SU-DHL-6 (cell line): ENCODE results near the gene VAC14.

Source experiments
- EZH2phosphoT487 ChIP-seq: fragments of 200-600 bp; sonication (generic), shearing (Covaris generic); conservative IDR thresholded peaks from 2 replicates; pipeline ENCODE4 v1.6.1; 2018; ENCODE audit warnings: mild to moderate bottlenecking, antibody characterized with exemption, low read length, moderate library complexity, mixed read lengths
- TF ChIP-seq, protein P1 (sequence below): fragments of 200-600 bp; sonication (generic); IDR thresholded peaks from one replicate; pipeline ENCODE4 v1.5.1; 2017; ENCODE audit warnings: antibody characterized with exemption, mild to moderate bottlenecking, low read length, moderate library complexity; ENCODE audit not compliant: insufficient read depth, poor library complexity, severe bottlenecking

DNA sequence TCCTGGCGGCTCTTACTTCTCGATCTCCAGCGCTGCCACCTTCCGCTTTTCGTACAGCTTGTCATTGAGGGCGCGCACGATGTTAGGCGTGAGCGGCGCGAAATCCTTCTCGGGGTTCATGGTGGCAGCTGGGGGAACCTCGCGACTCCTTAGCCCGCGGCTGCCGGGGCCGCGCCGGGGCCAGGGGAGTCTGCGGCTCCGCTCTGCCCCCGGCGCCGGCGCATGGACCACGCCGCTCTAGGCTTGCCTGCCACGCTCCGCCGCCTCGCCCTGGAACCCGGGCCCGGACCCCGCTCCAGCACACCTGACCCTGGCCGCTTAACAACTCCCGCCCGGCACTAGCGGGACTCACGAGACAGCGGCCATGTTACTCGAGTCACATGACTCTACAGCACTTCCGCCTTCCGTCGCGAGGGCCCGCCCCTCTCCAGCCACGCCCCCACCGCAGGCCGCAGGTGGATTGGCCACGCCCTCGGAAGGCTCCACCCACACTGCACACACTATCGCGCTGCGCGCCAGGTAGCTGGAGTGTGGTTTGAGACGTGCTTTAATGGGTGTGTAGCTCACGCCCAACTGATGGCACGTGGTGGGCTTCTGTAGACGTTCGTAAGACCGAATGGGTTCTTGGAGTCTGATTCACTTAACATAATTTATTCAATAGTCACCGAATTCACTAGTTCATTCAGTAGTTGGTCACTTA lies at the start of gene VAC14:
- TF ChIP-seq, protein P1, sequence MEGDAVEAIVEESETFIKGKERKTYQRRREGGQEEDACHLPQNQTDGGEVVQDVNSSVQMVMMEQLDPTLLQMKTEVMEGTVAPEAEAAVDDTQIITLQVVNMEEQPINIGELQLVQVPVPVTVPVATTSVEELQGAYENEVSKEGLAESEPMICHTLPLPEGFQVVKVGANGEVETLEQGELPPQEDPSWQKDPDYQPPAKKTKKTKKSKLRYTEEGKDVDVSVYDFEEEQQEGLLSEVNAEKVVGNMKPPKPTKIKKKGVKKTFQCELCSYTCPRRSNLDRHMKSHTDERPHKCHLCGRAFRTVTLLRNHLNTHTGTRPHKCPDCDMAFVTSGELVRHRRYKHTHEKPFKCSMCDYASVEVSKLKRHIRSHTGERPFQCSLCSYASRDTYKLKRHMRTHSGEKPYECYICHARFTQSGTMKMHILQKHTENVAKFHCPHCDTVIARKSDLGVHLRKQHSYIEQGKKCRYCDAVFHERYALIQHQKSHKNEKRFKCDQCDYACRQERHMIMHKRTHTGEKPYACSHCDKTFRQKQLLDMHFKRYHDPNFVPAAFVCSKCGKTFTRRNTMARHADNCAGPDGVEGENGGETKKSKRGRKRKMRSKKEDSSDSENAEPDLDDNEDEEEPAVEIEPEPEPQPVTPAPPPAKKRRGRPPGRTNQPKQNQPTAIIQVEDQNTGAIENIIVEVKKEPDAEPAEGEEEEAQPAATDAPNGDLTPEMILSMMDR, result no peak
- no peak for TF ChIP-seq EZH2phosphoT487
